Suprapubic skin (tissue), 4 donors: ENCODE results near the gene PSAP.
A peak's percentile ranks its signal among the peaks of the same experiment; 100 is the strongest.

ENCODE experiments used
- CTCF ChIP-seq, 2 donors: fragments of 200-600 bp in 1 of 2; fragments of 450-650 bp in 1 of 2; sonication (generic) in 1 of 2; IDR thresholded peaks; one replicate each; pipeline ENCODE4 v1.5.1; 2016 to 2019; ENCODE audit warnings: antibody characterized with exemption in 2 of 2, mild to moderate bottlenecking in 1 of 2, moderate library complexity in 1 of 2
- POLR2A ChIP-seq, 2 donors: fragments of 450-650 bp; IDR thresholded peaks; one replicate each; pipeline ENCODE4 v1.6.1; 2017; ENCODE audit warnings: antibody characterized with exemption in 2 of 2, mild to moderate bottlenecking in 2 of 2, moderate library complexity in 2 of 2
- POLR2AphosphoS5 ChIP-seq, 3 donors: sonication (generic); formaldehyde crosslinking; IDR thresholded peaks; one replicate each; pipeline ENCODE4 v1.6.1; 2017; ENCODE audit warnings: antibody characterized with exemption in 3 of 3

- no peak for TF ChIP-seq CTCF (IDR thresholded peaks at IDR 0.05)
- peak in 2 of 3 donors; percentile 16 to 46 for TF ChIP-seq POLR2AphosphoS5 (IDR thresholded peaks at IDR 0.05)
- no peak for TF ChIP-seq POLR2A (IDR thresholded peaks at IDR 0.05)
Observed at GRCh38 chr10:71868192-71868697, 17.2 kb upstream of the PSAP start.
